ENCODE results near the gene SLCO3A1. TPM values are rescaled to one million over a fixed set of nuclear protein-coding genes. Genes with fewer than 3 reads are reported as not detected.
A peak's percentile ranks its signal among the peaks of the same experiment; 100 is the strongest.

SLCO3A1 gene
- total and polyA plus RNA-seq, 4 donors: 1.6 to 3.6 (median 2.4) TPM

GRCh38 chr15:92082006-92082843, 228.7 kb downstream of the SLCO3A1 start:
- peak; percentile 60 for DNase-seq (ENCODE audit: low spot score)
- no peaks in the 10 kb centered on the region for H3K27me3 ChIP-seq (ENCODE audit: control insufficient read depth in 4 of 4, insufficient read depth in 4 of 4, low read length in 3 of 4)
- H3K27ac ChIP-seq (ENCODE audit: low read depth in 1 of 2, low read length in 2 of 2): no peak overlapping the region
- peak; percentile 74 for TF ChIP-seq CTCF (IDR thresholded peaks at IDR 0.05; ENCODE audit: low read depth, low read length, missing input control)
- TF ChIP-seq HNF4G (IDR thresholded peaks at IDR 0.05): no peak
- no peak for TF ChIP-seq NR2F2 (IDR thresholded peaks at IDR 0.05)
- no peak for TF ChIP-seq REST (IDR thresholded peaks at IDR 0.05)
- TF ChIP-seq RAD21 (IDR thresholded peaks at IDR 0.05): peak; percentile 85 to 91
- no peaks in the 10 kb centered on the region for H3K36me3 ChIP-seq (ENCODE audit: control insufficient read depth in 4 of 4, insufficient read depth in 3 of 4, low read depth in 1 of 4, low read length in 3 of 4)
- H3K4me1 ChIP-seq (ENCODE audit: control insufficient read depth in 4 of 4, insufficient read depth in 4 of 4, low read length in 3 of 4): peaks cover 0 to 2% (median 0%) of the 10 kb centered on the region in 4 donors
- H3K4me3 ChIP-seq (ENCODE audit: low read depth in 1 of 3, low read length in 3 of 3): no peak overlapping the region
- WGBS: 20% methylated on average over 10 of the region's 10 CpGs
- H3K9ac ChIP-seq (ENCODE audit: low read depth in 1 of 2, low read length in 2 of 2): no peak overlapping the region
- H3K9me3 ChIP-seq (ENCODE audit: control insufficient read depth in 4 of 4, low read length in 3 of 4): no peaks in the 10 kb centered on the region

GRCh38 chr15:92083190-92083589, 229.7 kb downstream of the SLCO3A1 start:
- H3K4me1 ChIP-seq (ENCODE audit: control insufficient read depth in 4 of 4, insufficient read depth in 4 of 4, low read length in 3 of 4): peaks cover 0 to 2% (median 0%) of the 10 kb centered on the region in 4 donors
- no peak for TF ChIP-seq ATF3 (IDR thresholded peaks at IDR 0.05)
- no peak for TF ChIP-seq CTCF (IDR thresholded peaks at IDR 0.05; ENCODE audit: low read depth, low read length, missing input control)
- TF ChIP-seq MAX (IDR thresholded peaks at IDR 0.05): no peak
- no peak for TF ChIP-seq FOXA2 (IDR thresholded peaks at IDR 0.05)
- no peak for TF ChIP-seq SP1 (IDR thresholded peaks at IDR 0.05)
- TF ChIP-seq RAD21 (IDR thresholded peaks at IDR 0.05): no peak
- TF ChIP-seq RXRA (IDR thresholded peaks at IDR 0.05): no peak
- no peak for TF ChIP-seq JUND (IDR thresholded peaks at IDR 0.05)
- TF ChIP-seq REST (IDR thresholded peaks at IDR 0.05): no peak
- TF ChIP-seq HNF4A (conservative IDR thresholded peaks at IDR 0.05): no peak
- no peak for TF ChIP-seq YY1 (IDR thresholded peaks at IDR 0.05)
- no peak for TF ChIP-seq EGR1 (IDR thresholded peaks at IDR 0.05; ENCODE audit: low read depth in 2 of 2)
- no peak for TF ChIP-seq FOXA1 (IDR thresholded peaks at IDR 0.05)
- no peak for TF ChIP-seq HNF4G (IDR thresholded peaks at IDR 0.05)
- TF ChIP-seq ZBTB33 (IDR thresholded peaks at IDR 0.05): no peak
- TF ChIP-seq NR2F2 (IDR thresholded peaks at IDR 0.05): no peak
- no peak overlapping the region for H3K27ac ChIP-seq (ENCODE audit: low read depth in 1 of 2, low read length in 2 of 2)
- H3K9ac ChIP-seq (ENCODE audit: low read depth in 1 of 2, low read length in 2 of 2): no peak overlapping the region
- H3K4me3 ChIP-seq (ENCODE audit: low read depth in 1 of 3, low read length in 3 of 3): no peak overlapping the region
- no peaks in the 10 kb centered on the region for H3K9me3 ChIP-seq (ENCODE audit: control insufficient read depth in 4 of 4, low read length in 3 of 4)
- 68% methylated on average over 4 of the region's 4 CpGs for WGBS
- no peaks in the 10 kb centered on the region for H3K36me3 ChIP-seq (ENCODE audit: control insufficient read depth in 4 of 4, insufficient read depth in 3 of 4, low read depth in 1 of 4, low read length in 3 of 4)
- H3K27me3 ChIP-seq (ENCODE audit: control insufficient read depth in 4 of 4, insufficient read depth in 4 of 4, low read length in 3 of 4): no peaks in the 10 kb centered on the region
- no peak for DNase-seq (ENCODE audit: low spot score)
